ENCODE measurements around the gene TMEM178B.
"Not testable (repeated sequence)": the region's sequence is repeated elsewhere in the genome, so short reads cannot be mapped to it uniquely, and the experiment has no call there.

Gene TMEM178B

DNA sequence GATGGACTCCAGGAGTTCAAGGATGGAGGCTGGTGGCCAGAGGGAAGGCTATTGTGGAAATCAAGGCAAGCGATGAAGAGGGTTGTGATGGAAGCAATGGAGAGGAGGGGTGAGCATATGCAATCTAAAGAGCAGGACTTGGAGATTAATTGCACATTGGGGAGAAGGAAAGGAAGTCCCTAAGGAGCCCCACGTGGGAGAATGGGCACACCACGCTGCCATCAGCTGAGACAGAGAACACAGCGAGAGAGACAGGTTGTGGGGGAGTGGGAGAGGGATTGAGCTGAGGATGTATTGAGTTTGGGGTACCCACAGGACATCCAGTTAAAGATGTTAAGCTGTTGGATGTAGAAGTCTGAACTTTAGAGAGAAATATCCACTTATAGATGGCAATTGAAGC lies 73.6 kb downstream of the TMEM178B start:
- Mint-ChIP-seq H3K27ac (no peak overlapping the region), H3K36me3 (no peaks in the 10 kb centered on the region), H3K4me1 (ENCODE audit: low read depth) (no peaks in the 10 kb centered on the region), H3K4me3 (no peak overlapping the region), H3K9me3 (ENCODE audit: low read depth) (no peaks in the 10 kb centered on the region), H3K27me3 (peaks cover 2% of the 10 kb centered on the region)

DNA sequence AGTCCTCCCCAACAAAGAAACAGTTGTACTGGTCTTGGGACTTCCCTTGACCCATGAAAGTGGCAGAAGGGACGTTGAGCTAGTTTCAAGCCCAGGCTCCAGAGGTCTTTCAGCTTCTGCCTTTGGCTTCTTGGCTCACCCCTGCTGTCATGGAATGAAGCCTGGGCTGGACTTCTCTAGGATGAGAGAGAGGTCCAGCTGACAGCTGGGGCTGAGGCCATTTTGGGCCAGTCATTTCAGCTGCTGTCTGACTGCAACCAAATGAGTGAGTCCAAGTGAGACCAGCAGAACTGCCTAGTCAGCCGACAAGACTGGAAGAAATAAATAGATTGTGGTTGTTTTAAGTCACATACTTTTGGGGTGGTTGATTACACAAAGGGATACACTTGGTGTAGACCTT lies 76.6 kb downstream of the TMEM178B start:
- Mint-ChIP-seq H3K9me3 (ENCODE audit: low read depth) (no peaks in the 10 kb centered on the region), H3K27ac (no peak overlapping the region), H3K36me3 (no peaks in the 10 kb centered on the region), H3K4me3 (no peak overlapping the region), H3K4me1 (ENCODE audit: low read depth) (no peaks in the 10 kb centered on the region), H3K27me3 (no peaks in the 10 kb centered on the region)

- no peak overlapping the region for H3K4me3 Mint-ChIP-seq
- H3K27ac Mint-ChIP-seq = no peak overlapping the region
- no peaks in the 10 kb centered on the region for H3K9me3 Mint-ChIP-seq (ENCODE audit: low read depth)
- no peaks in the 10 kb centered on the region for H3K4me1 Mint-ChIP-seq (ENCODE audit: low read depth)
- no peaks in the 10 kb centered on the region for H3K27me3 Mint-ChIP-seq
- H3K36me3 Mint-ChIP-seq = no peaks in the 10 kb centered on the region
Observed at GRCh38 chr7:141151746-141152145, 77.9 kb downstream of the TMEM178B start.

GRCh38 chr7:141153231-141153630 lies 79.4 kb downstream of the TMEM178B start:
- peaks cover 3% of the 10 kb centered on the region for H3K27me3 Mint-ChIP-seq
- no peak overlapping the region for H3K27ac Mint-ChIP-seq
- H3K4me3 Mint-ChIP-seq = no peak overlapping the region
- no peaks in the 10 kb centered on the region for H3K36me3 Mint-ChIP-seq
- no peaks in the 10 kb centered on the region for H3K9me3 Mint-ChIP-seq (ENCODE audit: low read depth)
- H3K4me1 Mint-ChIP-seq (ENCODE audit: low read depth) = no peaks in the 10 kb centered on the region

- Mint-ChIP-seq H3K4me3 (no peak overlapping the region), H3K36me3 (no peaks in the 10 kb centered on the region), H3K4me1 (ENCODE audit: low read depth) (no peaks in the 10 kb centered on the region), H3K9me3 (ENCODE audit: low read depth) (no peaks in the 10 kb centered on the region), H3K27ac (no peak overlapping the region), H3K27me3 (peaks cover 3% of the 10 kb centered on the region)
Observed at GRCh38 chr7:141154131-141154732, 80.4 kb downstream of the TMEM178B start.

DNA sequence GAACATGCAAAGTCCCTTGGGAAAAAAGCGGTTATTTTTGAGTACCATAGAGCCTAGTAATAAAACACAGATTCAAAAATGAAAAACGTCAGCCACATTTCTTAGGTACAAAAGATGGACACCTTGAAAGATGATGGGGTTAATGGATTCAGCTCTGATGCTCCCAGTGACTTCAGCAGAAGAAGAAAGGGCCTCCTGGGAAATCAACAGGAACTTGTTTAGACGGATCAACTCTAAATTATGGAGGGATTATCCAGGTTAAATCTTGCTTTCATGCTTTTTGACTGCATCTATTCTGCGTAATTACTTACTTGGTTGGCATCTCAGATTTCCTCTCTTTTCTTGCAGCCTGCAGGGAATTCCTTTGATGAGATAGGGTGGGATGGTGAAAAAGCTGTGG lies 82.5 kb downstream of the TMEM178B start:
- no peak overlapping the region for H3K27ac Mint-ChIP-seq
- H3K4me3 Mint-ChIP-seq = no peak overlapping the region
- no peaks in the 10 kb centered on the region for H3K4me1 Mint-ChIP-seq (ENCODE audit: low read depth)
- peaks cover 3% of the 10 kb centered on the region for H3K27me3 Mint-ChIP-seq
- H3K36me3 Mint-ChIP-seq = no peaks in the 10 kb centered on the region
- no peaks in the 10 kb centered on the region for H3K9me3 Mint-ChIP-seq (ENCODE audit: low read depth)

DNA sequence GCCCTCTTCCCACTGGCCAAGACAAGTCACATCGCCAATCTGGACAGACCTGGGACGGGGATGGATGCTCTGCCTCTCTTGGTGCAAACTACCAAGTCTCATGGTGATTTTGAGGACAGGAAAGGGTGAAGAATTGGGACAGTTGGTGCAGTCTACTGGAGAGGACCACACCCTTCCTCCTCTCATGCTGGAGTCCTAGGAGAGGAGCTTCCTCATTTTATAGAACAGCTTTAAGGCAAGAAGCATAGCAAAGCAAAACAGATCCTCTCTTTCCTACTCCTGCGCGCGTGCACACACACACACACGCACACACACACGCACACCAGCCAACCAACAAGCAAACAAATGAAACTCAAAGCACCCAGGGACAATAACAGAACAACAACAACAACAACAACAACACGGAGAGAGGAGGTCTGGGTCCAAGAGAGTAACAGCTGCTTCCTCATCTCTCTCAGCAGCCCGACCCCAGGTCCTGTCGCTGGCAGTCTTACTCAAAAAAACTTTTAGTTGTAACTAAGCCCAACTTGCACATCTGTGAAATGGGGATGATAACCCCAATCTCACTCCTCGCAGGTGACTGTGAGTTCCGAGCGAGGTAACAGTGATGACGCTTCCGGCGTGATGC lies 83.4 kb downstream of the TMEM178B start:
- no peak overlapping the region for H3K27ac Mint-ChIP-seq

GRCh38 chr7:141158561-141158960 lies 84.7 kb downstream of the TMEM178B start:
- Mint-ChIP-seq H3K4me3 (no peak overlapping the region), H3K4me1 (ENCODE audit: low read depth) (no peaks in the 10 kb centered on the region), H3K27ac (no peak overlapping the region), H3K36me3 (no peaks in the 10 kb centered on the region), H3K9me3 (ENCODE audit: low read depth) (no peaks in the 10 kb centered on the region), H3K27me3 (peaks cover 3% of the 10 kb centered on the region)

More for the DNA sequence above, 83.4 kb downstream of the TMEM178B start:
- H3K9me3 Mint-ChIP-seq (ENCODE audit: low read depth) = no peaks in the 10 kb centered on the region
- peaks cover 3% of the 10 kb centered on the region for H3K27me3 Mint-ChIP-seq
- H3K4me1 Mint-ChIP-seq (ENCODE audit: low read depth) = no peaks in the 10 kb centered on the region
- no peak overlapping the region for H3K4me3 Mint-ChIP-seq
- H3K36me3 Mint-ChIP-seq = no peaks in the 10 kb centered on the region

DNA sequence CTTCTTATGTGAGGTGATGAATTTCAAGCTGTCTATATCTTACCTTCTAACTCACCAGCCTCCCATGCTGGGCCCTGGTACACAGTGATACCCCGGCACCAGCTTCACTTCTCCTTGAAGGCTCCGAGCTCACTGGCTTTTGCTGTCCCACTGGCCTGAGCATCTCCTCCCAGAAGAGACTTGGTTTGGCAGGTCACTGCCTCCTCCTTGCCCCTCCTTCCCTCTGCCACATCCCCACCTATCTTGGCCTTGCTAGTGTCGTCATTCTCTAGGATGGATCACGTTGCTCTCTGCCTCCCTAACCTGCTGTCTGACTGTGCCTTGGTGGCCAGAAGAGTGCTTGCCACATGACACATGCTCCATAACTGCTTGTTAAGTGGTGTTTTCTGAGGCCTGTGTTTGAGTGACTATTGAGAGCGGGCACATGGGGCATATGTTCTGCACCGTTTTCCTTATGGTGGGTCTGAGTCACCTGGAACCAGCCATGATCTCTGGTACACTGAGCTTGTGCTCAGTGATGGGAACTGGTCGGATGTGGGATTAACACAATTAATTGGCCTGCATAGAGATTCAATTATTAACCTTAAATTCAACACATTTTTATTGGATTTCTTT lies 86.5 kb downstream of the TMEM178B start:
- no peaks in the 10 kb centered on the region for H3K9me3 Mint-ChIP-seq (ENCODE audit: low read depth)
- no peaks in the 10 kb centered on the region for H3K36me3 Mint-ChIP-seq
- peaks cover 3% of the 10 kb centered on the region for H3K27me3 Mint-ChIP-seq
- H3K4me3 Mint-ChIP-seq = no peak overlapping the region
- no peaks in the 10 kb centered on the region for H3K4me1 Mint-ChIP-seq (ENCODE audit: low read depth)
- no peak overlapping the region for H3K27ac Mint-ChIP-seq

GRCh38 chr7:141161550-141162535 lies 88.0 kb downstream of the TMEM178B start:
- Mint-ChIP-seq H3K4me1 (ENCODE audit: low read depth) (no peaks in the 10 kb centered on the region), H3K27me3 (peaks cover 3% of the 10 kb centered on the region), H3K9me3 (ENCODE audit: low read depth) (no peaks in the 10 kb centered on the region), H3K27ac (no peak overlapping the region), H3K4me3 (no peak overlapping the region), H3K36me3 (no peaks in the 10 kb centered on the region)

- Mint-ChIP-seq H3K4me1 (ENCODE audit: low read depth) (no peaks in the 10 kb centered on the region), H3K9me3 (ENCODE audit: low read depth) (peaks cover 4% of the 10 kb centered on the region), H3K4me3 (no peak overlapping the region)
Observed at GRCh38 chr7:141165521-141165920, 91.7 kb downstream of the TMEM178B start.

GRCh38 chr7:141166926-141167325 lies 93.1 kb downstream of the TMEM178B start:
- H3K36me3 Mint-ChIP-seq = no peaks in the 10 kb centered on the region
- H3K4me1 Mint-ChIP-seq (ENCODE audit: low read depth) = no peaks in the 10 kb centered on the region
- peaks cover 4% of the 10 kb centered on the region for H3K9me3 Mint-ChIP-seq (ENCODE audit: low read depth)
- H3K27ac Mint-ChIP-seq = no peak overlapping the region
- H3K27me3 Mint-ChIP-seq = peaks cover 4% of the 10 kb centered on the region
- H3K4me3 Mint-ChIP-seq = no peak overlapping the region

More at GRCh38 chr7:141165521-141165920, 91.7 kb downstream of the TMEM178B start:
- Mint-ChIP-seq H3K27ac (no peak overlapping the region), H3K27me3 (peaks cover 4% of the 10 kb centered on the region), H3K36me3 (no peaks in the 10 kb centered on the region)

DNA sequence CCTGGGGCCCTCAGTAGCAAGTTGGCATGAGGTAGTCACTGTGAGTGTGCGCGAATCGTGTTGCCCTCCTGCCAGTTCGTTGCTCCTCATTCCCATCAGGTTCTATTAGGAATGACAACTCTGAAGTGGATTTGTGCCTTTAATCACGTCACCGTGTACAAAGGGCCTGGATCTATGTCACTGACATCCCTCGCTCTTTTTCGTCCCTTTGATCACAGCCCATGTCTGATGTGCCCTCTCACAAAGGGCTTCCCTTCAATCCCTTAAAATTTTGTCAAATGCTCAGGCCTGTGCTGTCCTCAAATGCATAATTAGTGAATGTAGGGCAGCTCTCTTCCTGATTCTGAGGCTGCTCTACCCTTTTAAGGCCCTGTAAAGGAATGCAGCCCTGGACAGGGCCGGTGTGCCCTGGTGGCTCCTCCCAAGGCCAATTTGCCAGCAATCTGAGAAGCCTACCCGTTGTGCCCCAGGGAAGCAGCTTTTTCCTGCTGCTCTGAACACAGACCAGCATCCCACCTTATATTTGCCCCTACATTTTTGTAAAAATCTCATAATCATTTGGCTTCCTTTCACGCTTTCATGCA lies 93.6 kb downstream of the TMEM178B start:
- Mint-ChIP-seq H3K4me1 (ENCODE audit: low read depth) (no peaks in the 10 kb centered on the region), H3K36me3 (no peaks in the 10 kb centered on the region), H3K27me3 (peaks cover 4% of the 10 kb centered on the region), H3K9me3 (ENCODE audit: low read depth) (peaks cover 4% of the 10 kb centered on the region), H3K27ac (no peak overlapping the region), H3K4me3 (no peak overlapping the region)

DNA sequence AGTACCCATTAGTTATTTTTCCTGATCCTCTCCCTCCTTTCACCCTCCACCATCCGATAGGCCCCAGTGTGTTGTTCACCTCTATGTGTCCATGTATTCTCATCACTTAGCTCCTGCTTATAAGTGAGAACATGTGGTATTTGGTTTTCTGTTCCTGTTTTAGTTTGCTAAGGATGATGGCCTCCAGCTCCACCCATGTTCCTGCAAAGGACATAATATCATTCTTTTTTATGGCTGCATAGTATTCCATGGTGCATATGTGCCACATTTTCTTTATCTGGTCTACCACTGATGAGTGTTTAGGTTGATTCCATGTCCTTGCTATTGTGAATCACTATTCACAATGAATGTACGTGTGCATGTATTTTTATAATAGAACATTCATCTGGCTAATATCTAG lies 95.3 kb downstream of the TMEM178B start:
- not testable (repeated sequence) for H3K4me3 Mint-ChIP-seq; H3K4me1 Mint-ChIP-seq (ENCODE audit: low read depth); H3K27me3 Mint-ChIP-seq; H3K27ac Mint-ChIP-seq; H3K36me3 Mint-ChIP-seq; H3K9me3 Mint-ChIP-seq (ENCODE audit: low read depth)
